HG03159 (cell line): ENCODE results near the gene UBTD1.
"Not testable (repeated sequence)": the region's sequence is repeated elsewhere in the genome, so short reads cannot be mapped to it uniquely, and the experiment has no call there.

ENCODE experiments used
- ATAC-seq: cut with Tn5 transposase; IDR thresholded peaks from one replicate; pipeline ENCODE4 v1.9.1; 2021; ENCODE audit warnings: mild to moderate bottlenecking, moderate library complexity; ENCODE audit not compliant: unreplicated experiment

UBTD1 gene

GRCh38 chr10:97555541-97555940 lies 56.8 kb downstream of the UBTD1 start:
- ATAC-seq: not testable (repeated sequence)

- not testable (repeated sequence) for ATAC-seq
These were observed 62.1 kb downstream of the UBTD1 start for GRCh38 chr10:97560731-97561381.

- not testable (repeated sequence) for ATAC-seq
These were observed 62.8 kb downstream of the UBTD1 start for GRCh38 chr10:97561386-97562077.

DNA sequence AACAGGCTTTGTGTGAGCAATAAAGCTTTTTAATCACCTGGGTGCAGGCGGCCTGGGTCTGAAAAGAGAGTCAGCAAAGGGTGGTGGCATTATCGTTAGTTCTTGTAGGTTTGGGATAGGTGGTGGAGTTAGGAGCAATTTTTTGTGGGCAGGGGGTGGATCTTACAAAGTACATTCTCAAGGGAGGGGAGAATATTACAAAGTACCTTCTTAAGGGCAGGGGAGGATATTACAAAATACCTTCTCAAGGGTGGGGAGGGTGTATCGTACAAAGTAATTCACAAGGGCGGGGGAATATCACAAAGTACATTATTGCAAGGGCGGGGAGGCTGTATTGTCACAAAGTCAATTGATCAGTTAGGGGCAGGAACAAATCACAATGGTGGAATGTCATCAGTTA lies 63.6 kb downstream of the UBTD1 start:
- not testable (repeated sequence) for ATAC-seq

DNA sequence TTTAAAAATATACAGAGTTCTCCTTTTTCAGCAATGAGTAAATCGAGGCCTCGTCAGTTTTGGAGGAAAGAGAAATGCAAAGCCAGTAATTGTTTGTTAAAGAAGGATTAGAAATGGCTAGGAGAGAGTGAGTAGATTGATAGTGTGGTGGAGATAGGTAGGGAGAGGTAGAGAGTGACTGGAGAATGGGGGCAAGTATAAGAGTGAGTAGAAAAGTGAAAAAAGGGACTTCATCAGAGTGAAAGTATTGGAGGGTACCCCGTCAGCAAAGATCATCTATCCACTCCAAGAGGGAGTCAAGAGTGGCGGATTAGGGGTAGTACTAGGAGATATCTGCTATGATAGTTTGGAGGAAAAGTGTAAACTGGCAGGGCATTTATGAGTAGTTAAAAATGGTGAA lies 64.6 kb downstream of the UBTD1 start:
- no peak for ATAC-seq

DNA sequence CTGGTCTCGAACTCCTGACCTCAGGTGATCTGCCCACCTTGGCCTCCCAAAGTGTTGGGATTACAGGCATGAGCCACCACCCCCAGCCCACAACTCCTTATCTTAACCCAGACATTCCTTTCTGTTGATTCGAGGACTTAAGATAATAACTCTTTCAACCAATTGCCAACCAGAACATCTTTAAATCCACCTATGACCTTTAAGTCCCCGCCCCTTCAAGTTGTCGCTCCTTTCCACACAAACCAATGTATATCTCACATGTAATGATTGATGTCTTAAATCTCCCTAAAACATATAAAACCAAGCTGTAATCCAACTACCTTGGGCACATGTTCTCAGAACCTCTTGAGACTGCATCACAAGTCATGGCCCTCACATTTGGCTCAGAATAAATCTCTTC lies 66.1 kb downstream of the UBTD1 start:
- ATAC-seq: no peak

DNA sequence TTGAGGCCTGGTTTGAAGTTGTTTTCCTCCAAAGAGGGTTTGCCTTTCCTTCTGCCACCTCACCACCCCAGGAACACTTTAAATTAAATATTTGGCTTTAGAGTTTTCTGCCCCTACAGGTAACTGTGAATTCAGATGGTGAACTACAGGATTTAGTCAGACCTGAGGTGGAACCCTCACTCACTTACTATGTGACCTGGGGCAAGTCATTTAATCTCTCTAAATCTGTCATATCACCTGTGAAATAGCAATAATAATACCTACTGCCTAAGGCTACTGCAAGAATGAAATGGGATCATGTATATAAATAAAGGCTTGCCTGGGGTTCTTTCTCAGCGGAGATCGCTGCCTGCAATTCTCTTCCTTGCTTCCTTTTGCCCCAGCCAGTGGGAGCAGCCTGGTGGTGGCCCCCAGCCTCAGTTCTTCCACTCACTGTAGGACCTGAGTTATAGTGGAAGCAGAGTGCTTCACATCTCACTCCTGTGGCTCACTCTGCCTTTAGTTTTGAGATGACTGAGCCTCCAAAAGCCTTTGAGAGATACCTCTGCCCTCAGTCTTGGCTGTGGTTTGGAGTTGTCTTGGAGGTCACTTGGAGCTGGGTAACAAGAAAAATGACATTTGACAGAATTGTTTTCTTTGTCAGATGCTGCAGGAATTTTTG lies 67.7 kb downstream of the UBTD1 start:
- no peak for ATAC-seq

DNA sequence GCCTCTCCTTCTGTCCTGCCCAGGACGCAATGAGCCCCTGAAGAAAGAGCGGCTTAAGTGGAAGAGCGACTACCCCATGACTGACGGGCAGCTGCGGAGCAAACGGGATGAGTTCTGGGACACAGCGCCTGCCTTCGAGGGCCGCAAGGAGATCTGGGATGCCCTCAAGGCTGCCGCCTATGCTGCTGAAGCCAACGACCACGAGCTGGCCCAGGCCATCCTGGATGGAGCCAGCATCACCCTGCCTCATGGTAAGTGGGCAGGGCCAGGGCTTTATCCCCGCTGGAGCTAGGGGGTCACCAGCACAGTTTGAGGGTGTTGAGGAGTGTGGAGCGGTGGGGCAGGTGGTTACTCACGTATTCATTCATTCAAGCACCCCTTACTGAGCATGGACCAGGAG lies 69.2 kb downstream of the UBTD1 start:
- ATAC-seq: no peak

GRCh38 chr10:97570146-97570788 lies 71.5 kb downstream of the UBTD1 start:
- no peak for ATAC-seq

DNA sequence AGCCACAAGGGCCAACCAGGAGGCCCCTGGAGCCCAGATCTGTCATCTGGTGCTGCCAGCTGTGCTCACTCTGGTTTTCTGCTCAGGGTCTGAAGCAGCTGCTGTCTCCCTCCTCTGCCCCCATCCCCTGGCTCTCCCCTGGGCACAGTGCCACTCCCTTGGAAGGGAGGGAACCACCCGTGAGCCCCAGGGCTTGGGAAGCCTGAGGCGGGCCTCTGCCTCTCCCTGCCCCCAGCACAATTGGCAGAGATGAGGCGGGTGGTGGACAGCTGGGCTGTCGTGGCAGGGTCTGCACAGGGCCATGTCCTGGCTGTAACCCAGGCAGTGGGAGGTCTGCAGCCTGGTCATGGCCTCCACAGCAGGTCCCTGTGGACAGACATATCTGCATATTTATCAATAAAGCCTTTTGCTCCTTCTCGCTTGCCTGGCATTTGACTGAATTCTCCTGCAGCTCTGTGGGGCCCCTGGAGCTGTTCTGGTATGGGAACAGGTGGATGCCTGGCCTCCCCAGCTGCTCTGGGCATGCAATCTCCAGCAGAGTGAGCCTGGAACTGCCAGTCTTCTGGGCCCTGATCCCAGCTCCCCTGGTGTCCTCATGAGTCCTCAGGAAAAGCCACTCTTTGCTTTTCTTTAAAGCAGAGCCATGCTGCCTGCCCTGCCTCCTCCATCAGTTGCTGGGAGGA lies 72.2 kb downstream of the UBTD1 start:
- no peak for ATAC-seq

GRCh38 chr10:97571622-97572021 lies 72.9 kb downstream of the UBTD1 start:
- no peak for ATAC-seq

GRCh38 chr10:97572214-97572989 lies 73.7 kb downstream of the UBTD1 start, which contains the start of gene ANKRD2:
TSS of gene ANKRD2 (plus strand) at chr10:97572779. CDS start at chr10:97572789, 10 bp downstream.
- ATAC-seq: peak; percentile 76

DNA sequence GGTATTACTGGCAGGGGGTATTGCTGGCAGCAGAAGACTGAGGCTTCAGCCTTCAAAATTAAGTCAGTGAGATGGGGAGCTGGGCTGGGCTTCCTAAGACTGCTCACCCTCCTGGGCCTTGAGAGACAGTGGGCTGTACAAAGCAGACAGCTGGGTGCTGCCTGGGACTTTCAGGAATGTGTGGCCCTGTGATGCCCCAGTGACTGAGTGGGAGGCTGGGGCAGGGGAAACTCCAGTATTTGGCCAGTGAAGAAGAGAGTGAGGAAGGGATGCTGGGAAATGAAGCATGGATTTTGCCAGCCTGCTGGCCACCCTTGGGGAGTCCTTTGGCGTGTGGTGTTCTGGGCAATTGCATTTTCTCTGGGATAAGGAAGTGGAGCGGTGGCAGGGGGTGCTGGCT lies 74.3 kb downstream of the UBTD1 start:
- no peak for ATAC-seq

- ATAC-seq: no peak
These were observed 74.9 kb downstream of the UBTD1 start for GRCh38 chr10:97573672-97574071.

DNA sequence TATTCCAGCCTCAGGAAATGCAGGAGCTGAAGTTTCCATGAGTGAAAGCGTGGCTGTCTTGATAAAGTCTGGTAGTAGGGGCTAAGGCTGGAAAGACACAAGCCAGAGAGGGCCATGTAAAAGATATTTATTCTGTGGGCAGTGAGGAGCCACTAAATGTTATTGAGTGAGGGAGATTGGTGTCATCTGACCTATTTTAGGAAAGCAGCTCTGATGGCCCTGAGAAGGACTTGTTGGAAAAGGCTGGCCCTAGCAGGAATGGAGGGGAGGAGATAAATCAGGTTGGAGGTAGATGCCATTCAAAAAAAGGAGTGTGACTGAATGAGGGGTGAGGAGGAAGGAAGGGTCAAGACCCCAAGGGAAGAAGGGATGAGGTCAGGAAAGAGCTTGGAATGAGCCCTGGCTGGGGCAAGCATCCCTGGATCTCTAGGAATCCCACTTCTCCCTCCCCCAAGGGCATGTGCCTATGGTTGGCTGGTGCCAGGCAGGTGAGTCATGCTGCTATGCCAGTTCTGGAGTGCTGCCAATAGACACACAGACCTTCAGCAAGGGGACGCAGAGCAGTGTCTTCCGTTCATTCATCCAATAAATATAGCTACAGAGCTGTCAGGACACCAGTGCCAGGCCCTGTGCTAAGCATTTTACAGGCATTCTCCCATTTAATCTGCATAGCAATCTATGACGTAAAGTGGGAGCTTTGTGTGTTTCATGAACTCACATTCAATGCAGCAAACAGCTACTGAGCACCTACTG lies 75.8 kb downstream of the UBTD1 start:
- no peak for ATAC-seq

DNA sequence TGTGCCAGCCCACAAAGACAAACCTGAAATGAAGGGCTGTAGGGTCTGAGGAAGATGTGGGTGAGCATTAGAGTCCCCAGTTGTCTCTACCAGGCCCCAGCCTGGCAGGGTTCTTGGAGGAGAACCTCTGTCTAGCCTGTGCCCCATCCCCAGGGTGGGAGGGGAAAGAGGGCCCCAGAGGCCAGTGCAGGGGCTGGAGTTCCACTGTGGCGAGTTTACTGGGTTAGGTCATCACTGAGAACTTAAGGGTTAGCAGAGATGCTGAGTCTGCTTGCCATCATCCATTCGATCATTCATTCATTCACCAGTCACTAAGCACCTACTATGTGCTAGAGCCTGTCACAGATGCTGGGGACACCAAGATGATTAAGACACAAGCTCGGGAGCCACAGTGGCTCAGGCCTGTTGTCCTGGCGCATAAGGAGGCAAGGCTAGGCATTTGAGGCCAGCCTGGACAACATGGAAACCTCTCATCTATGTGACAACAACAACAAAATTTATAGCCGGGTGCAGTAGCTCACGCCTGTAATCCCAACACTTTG lies 76.5 kb downstream of the UBTD1 start:
- no peak for ATAC-seq

DNA sequence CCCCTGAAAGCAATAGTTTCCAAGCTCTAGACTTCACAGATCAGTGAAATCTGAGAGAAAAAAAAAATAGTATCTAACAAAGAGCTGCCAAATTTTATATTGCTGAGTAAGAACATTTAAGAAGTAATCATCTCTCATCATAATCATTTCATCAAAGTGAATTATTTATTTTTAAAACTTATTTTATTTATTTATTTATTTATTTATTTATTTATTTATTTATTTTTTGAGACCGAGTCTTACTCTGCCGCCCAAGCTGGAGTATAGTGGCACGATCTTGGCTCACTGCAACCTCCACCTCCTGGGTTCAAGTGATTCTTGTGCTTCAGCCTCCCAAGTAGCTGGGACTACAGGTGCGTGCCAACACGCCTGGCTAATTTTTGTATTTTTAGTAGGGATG lies 77.8 kb downstream of the UBTD1 start:
- ATAC-seq: not testable (repeated sequence)

GRCh38 chr10:97577701-97578100 lies 79.0 kb downstream of the UBTD1 start:
- no peak for ATAC-seq

GRCh38 chr10:97578171-97578844 lies 79.6 kb downstream of the UBTD1 start:
- ATAC-seq: no peak
